ENCODE data around the gene ATP2B1. TPM values are rescaled to one million over a fixed set of nuclear protein-coding genes. Genes with fewer than 3 reads are reported as not detected.

The ATP2B1 gene
- total and polyA plus RNA-seq, 4 donors, result 8.5 to 120 (median 24.5) TPM

GRCh38 chr12:89709995-89710872 is 1.6 kb upstream of the ATP2B1 start:
- Histone ChIP-seq H3K27me3 (ENCODE audit: control insufficient read depth in 3 of 3, insufficient read depth in 3 of 3, low read length in 2 of 3) (no peaks in the 10 kb centered on the region), H3K4me1 (ENCODE audit: control insufficient read depth in 5 of 5, insufficient read depth in 5 of 5, low read length in 5 of 5) (peaks cover 0 to 28% (median 2%) of the 10 kb centered on the region in 5 donors)
- WGBS, 2 donors, result 3% methylated on average over 44 to 45 of the region's 45 CpGs

GRCh38 chr12:89709157-89709994 is 738 bp upstream of the ATP2B1 start:
- Histone ChIP-seq H3K27me3 (ENCODE audit: control insufficient read depth in 3 of 3, insufficient read depth in 3 of 3, low read length in 2 of 3) (no peaks in the 10 kb centered on the region), H3K9me3 (ENCODE audit: control insufficient read depth in 4 of 4, insufficient read depth in 3 of 4, low read length in 3 of 4) (peaks cover 0 to 2% (median 0%) of the 10 kb centered on the region in 4 donors), H3K4me1 (ENCODE audit: control insufficient read depth in 5 of 5, insufficient read depth in 5 of 5, low read length in 5 of 5) (peaks cover 0 to 28% (median 2%) of the 10 kb centered on the region in 5 donors), H3K9ac (ENCODE audit: insufficient read depth in 1 of 2, low read length in 2 of 2) (peak overlapping the region; percentile 74 to 83), H3K4me3 (peak overlapping the region; percentile 90), H3K27ac (ENCODE audit: low read depth in 1 of 2, low read length in 1 of 2) (peak overlapping the region; percentile 99 to 100), H3K36me3 (ENCODE audit: control insufficient read depth in 4 of 4, insufficient read depth in 4 of 4, low read length in 4 of 4) (peaks cover 0 to 5% (median 0%) of the 10 kb centered on the region in 4 donors)
- 0 to 1% methylated on average over 88 to 103 of the region's 103 CpGs for WGBS, 2 donors
- TF ChIP-seq CTCF (IDR thresholded peaks at IDR 0.05; ENCODE audit: control extremely low read depth, extremely low read depth), result no peak
- ATAC-seq (ENCODE audit: insufficient read depth, low FRiP score) (peak; percentile 83), DNase-seq (peak; percentile 99 to 100 (median 100))

More at GRCh38 chr12:89709995-89710872, 1.6 kb upstream of the ATP2B1 start:
- Histone ChIP-seq H3K9ac (ENCODE audit: insufficient read depth in 1 of 2, low read length in 2 of 2) (peak overlapping the region; percentile 74 to 83), H3K36me3 (ENCODE audit: control insufficient read depth in 4 of 4, insufficient read depth in 4 of 4, low read length in 4 of 4) (peaks cover 0 to 5% (median 0%) of the 10 kb centered on the region in 4 donors), H3K27ac (ENCODE audit: low read depth in 1 of 2, low read length in 1 of 2) (peak overlapping the region; percentile 99 to 100), H3K9me3 (ENCODE audit: control insufficient read depth in 4 of 4, insufficient read depth in 3 of 4, low read length in 3 of 4) (peaks cover 0 to 4% (median 0%) of the 10 kb centered on the region in 4 donors), H3K4me3 (peak overlapping the region; percentile 79)
- DNase-seq (peak; percentile 82 to 86 (median 84)), ATAC-seq (ENCODE audit: insufficient read depth, low FRiP score) (peak; percentile 2)
- no peak for TF ChIP-seq CTCF (IDR thresholded peaks at IDR 0.05; ENCODE audit: control extremely low read depth, extremely low read depth)

GRCh38 chr12:89707703-89708564 is 704 bp downstream of the ATP2B1 start:
- H3K4me3 ChIP-seq, result peak overlapping the region; percentile 90
- H3K27ac ChIP-seq (ENCODE audit: low read depth in 1 of 2, low read length in 1 of 2), result peak overlapping the region; percentile 99 to 100
- WGBS, 2 donors, result 0% methylated on average over 59 to 73 of the region's 73 CpGs
- ATAC-seq (ENCODE audit: insufficient read depth, low FRiP score) (no peak), DNase-seq (peak; percentile 61 to 67 (median 62))
- peaks cover 0 to 28% (median 2%) of the 10 kb centered on the region in 5 donors for H3K4me1 ChIP-seq (ENCODE audit: control insufficient read depth in 5 of 5, insufficient read depth in 5 of 5, low read length in 5 of 5)
- peak overlapping the region; percentile 13 to 89 for H3K9ac ChIP-seq (ENCODE audit: insufficient read depth in 1 of 2, low read length in 2 of 2)
- H3K27me3 ChIP-seq (ENCODE audit: control insufficient read depth in 3 of 3, insufficient read depth in 3 of 3, low read length in 2 of 3), result no peaks in the 10 kb centered on the region
- no peaks in the 10 kb centered on the region for H3K9me3 ChIP-seq (ENCODE audit: control insufficient read depth in 4 of 4, insufficient read depth in 3 of 4, low read length in 3 of 4)
- peaks cover 0 to 5% (median 0%) of the 10 kb centered on the region in 4 donors for H3K36me3 ChIP-seq (ENCODE audit: control insufficient read depth in 4 of 4, insufficient read depth in 4 of 4, low read length in 4 of 4)
- TF ChIP-seq CTCF (IDR thresholded peaks at IDR 0.05; ENCODE audit: control extremely low read depth, extremely low read depth), result no peak

Measured in lung (tissue), 12 donors.